HepG2 (cell line): ENCODE measurements around the gene BCL7A. TPM values are rescaled to one million over a fixed set of nuclear protein-coding genes. Genes with fewer than 3 reads are reported as not detected.
"Not testable (repeated sequence)": the region's sequence is repeated elsewhere in the genome, so short reads cannot be mapped to it uniquely, and the experiment has no call there.

Experiments
- ATAC-seq: fragments of 200-7000 bp; cut with Tn5 transposase; 3 replicates; pipeline ENCODE4 v1.9.1; 2020; ENCODE audit warnings: mild to moderate bottlenecking, moderate library complexity
- BruUV-seq: library from RNA; stranded (reverse); fragments of 400-500 nt; replicated peaks from 2 replicates; lab custom pipeline; 2021; lab: Mats Ljungman, UMichigan
- CTCF ChIA-PET: fragments of 300-600 bp; formaldehyde crosslinking; extraction: SDS; loops from one replicate; lab custom pipeline; 2021; ENCODE audit warnings: low total read pairs, inconsistent platforms, low intra/inter-chr PET ratio; lab: Yijun Ruan, JAX
- POLR2A ChIA-PET: fragments of 350-600 bp; sonication (Branson Sonifier 250); formaldehyde crosslinking; loops from one replicate; lab custom pipeline; 2020; ENCODE audit warnings: antibody characterized with exemption, inconsistent platforms; lab: Yijun Ruan, JAX
- DNase-seq: peaks from one replicate; pipeline ENCODE4 v3.0.0-alpha.2; 2015; ENCODE audit warnings: low spot score
- FAIRE-seq: peaks from 3 replicates; lab custom pipeline; 2011; peaks lifted over from hg19 to GRCh38; lab: Jason Lieb, UNC
- H2AFZ ChIP-seq: one replicate; pipeline ENCODE4 v1.6.1; 2011; ENCODE audit warnings: low read length, inconsistent platforms
- H3K27ac ChIP-seq: fragments of 300-600 bp; 3 replicates; pipeline ENCODE4 v1.8.0; 2011; ENCODE audit warnings: mixed run types, mild to moderate bottlenecking, mixed read lengths, low read length, inconsistent platforms; ENCODE audit not compliant: insufficient read depth; ENCODE audit errors: extremely low read length
- H3K27me3 ChIP-seq, 2 experiments: fragments of 200-600 bp in 1 of 2; 2 replicates in 1 of 2; 3 replicates in 1 of 2; pipeline versions ENCODE4 v1.6.0 to v1.8.0; 2011; ENCODE audit warnings: low read length in 2 of 2, mild to moderate bottlenecking in 2 of 2, moderate library complexity in 2 of 2, inconsistent platforms in 1 of 2; ENCODE audit not compliant: insufficient read depth in 2 of 2, control insufficient read depth in 1 of 2
- H3K36me3 ChIP-seq, 2 experiments: fragments of 200-600 bp in 1 of 2; replicated peaks in 1 of 2; 2 replicates in 1 of 2; 3 replicates in 1 of 2; pipeline versions ENCODE4 v1.5.1 to v1.8.0; 2011; ENCODE audit warnings: low read length in 2 of 2, inconsistent platforms in 1 of 2; ENCODE audit not compliant: insufficient read depth in 2 of 2, control insufficient read depth in 1 of 2
- H3K4me1 ChIP-seq: 2 replicates; pipeline ENCODE4 v1.5.1; 2012; ENCODE audit warnings: low read length, inconsistent platforms; ENCODE audit not compliant: insufficient read depth
- H3K4me2 ChIP-seq: 2 replicates; pipeline ENCODE4 v1.6.0; 2011; ENCODE audit warnings: low read depth, low read length, inconsistent platforms
- H3K4me3 ChIP-seq, 3 experiments: fragments of 200-600 bp in 1 of 3; sonication (generic), shearing (Covaris generic) in 1 of 3; replicated peaks in 1 of 3; 2 replicates each; pipeline ENCODE4 v1.5.1; 2011 to 2016; ENCODE audit warnings: low read length in 3 of 3, inconsistent platforms in 2 of 3, low read depth in 2 of 3, mild to moderate bottlenecking in 2 of 3, control low read depth in 1 of 3, mixed read lengths in 1 of 3; ENCODE audit not compliant: insufficient read depth in 1 of 3
- H3K79me2 ChIP-seq: one replicate; pipeline ENCODE4 v1.6.1; 2011; ENCODE audit warnings: low read length, inconsistent platforms; ENCODE audit not compliant: insufficient read depth
- H3K9ac ChIP-seq: 2 replicates; pipeline ENCODE4 v1.6.0; 2011; ENCODE audit warnings: mild to moderate bottlenecking, low read depth, low read length, inconsistent platforms; ENCODE audit not compliant: insufficient read depth
- H3K9me3 ChIP-seq: 2 replicates; pipeline ENCODE4 v1.5.1; 2012; ENCODE audit warnings: mild to moderate bottlenecking, low read length
- H4K20me1 ChIP-seq: 2 replicates; pipeline ENCODE4 v1.6.0; 2011; ENCODE audit warnings: inconsistent platforms, mild to moderate bottlenecking, low read length, moderate library complexity; ENCODE audit not compliant: insufficient read depth
- ARID2 ChIP-seq: sonication (generic); formaldehyde crosslinking; IDR thresholded peaks from 2 replicates; pipeline ENCODE4 v1.8.1; 2022; ENCODE audit warnings: mild to moderate bottlenecking, missing genetic modification reagents, borderline replicate concordance
- CBX1 ChIP-seq: IDR thresholded peaks from one replicate; pipeline ENCODE4 v1.6.1; 2016; ENCODE audit warnings: antibody characterized with exemption, low read depth
- ZBTB38 ChIP-seq: sonication (generic); formaldehyde crosslinking; IDR thresholded peaks from 2 replicates; pipeline ENCODE4 v1.5.1; 2020; ENCODE audit warnings: mild to moderate bottlenecking, missing genetic modification reagents
- ZNF121 ChIP-seq: sonication (generic); formaldehyde crosslinking; IDR thresholded peaks from 2 replicates; pipeline ENCODE4 v1.5.0; 2020; ENCODE audit warnings: mild to moderate bottlenecking, missing genetic modification reagents
- ZNF552 ChIP-seq: sonication (generic); formaldehyde crosslinking; IDR thresholded peaks from 2 replicates; pipeline ENCODE4 v1.9.0; 2022; ENCODE audit warnings: missing genetic modification reagents, mild to moderate bottlenecking, borderline replicate concordance
- WGBS: methylation state at CpG from one replicate; pipeline ENCODE4 v1.1.6; 2017; ENCODE audit warnings: low lambda C conversion rate; 5-methylcytosine and 5-hydroxymethylcytosine counted together
- in situ Hi-C: cut with HindIII; loops from 2 replicates; pipeline ENCODE4 v1.10.0; 2017; ENCODE audit warnings: low pct_unique_long_range_greater_than_20kb; ENCODE audit not compliant: extremely low pct_ligation_motif_present
- intact Hi-C: fragments of 100-400 bp; cut with micrococcal nuclease; formaldehyde crosslinking; loops from one replicate; pipeline ENCODE4 v1.10.0; 2022; ENCODE audit not compliant: unreplicated experiment
- polyA plus RNA-seq, 8 experiments: library from polyadenylated mRNA; depleted of rRNA in 3 of 8; stranded (reverse) in 7 of 8; unstranded in 1 of 8; fragments of >200 nt; fragmentation: Illumina TruSeq in 4 of 8; extraction: Trizol in 4 of 8; gene quantifications; 2 replicates each; pipeline versions ENCODE4 v1.2.1 to v1.2.3, GENCODE V29; 2011 to 2016; ENCODE audit warnings: low read depth in 4 of 8, missing spikeins in 1 of 8, mixed read lengths in 1 of 8; ENCODE audit not compliant: insufficient read depth in 1 of 8
- total RNA-seq, 5 experiments: library from RNA; depleted of rRNA; stranded (reverse); fragments of >200 nt; fragmentation: Illumina TruSeq; extraction: Trizol; gene quantifications; 2 replicates each; pipeline ENCODE4 v1.2.3, GENCODE V29; 2016; ENCODE audit warnings: low read depth in 1 of 5
- TF ChIP-seq, protein P1 (sequence below): sonication (generic); formaldehyde crosslinking; conservative IDR thresholded peaks from 2 replicates; pipeline ENCODE4 v1.4.0; 2020; ENCODE audit warnings: missing genetic modification reagents
- TF ChIP-seq, protein P2 (sequence below): sonication (generic); formaldehyde crosslinking; IDR thresholded peaks from 2 replicates; pipeline ENCODE4 v1.5.0; 2020; ENCODE audit warnings: mild to moderate bottlenecking, missing genetic modification reagents

The BCL7A gene
- total and polyA plus RNA-seq, 2 of the 13 experiments (the other 11 are each of a cell fraction or from before 2014, with no cell fraction given) = 4.1 to 6.2 TPM

DNA sequence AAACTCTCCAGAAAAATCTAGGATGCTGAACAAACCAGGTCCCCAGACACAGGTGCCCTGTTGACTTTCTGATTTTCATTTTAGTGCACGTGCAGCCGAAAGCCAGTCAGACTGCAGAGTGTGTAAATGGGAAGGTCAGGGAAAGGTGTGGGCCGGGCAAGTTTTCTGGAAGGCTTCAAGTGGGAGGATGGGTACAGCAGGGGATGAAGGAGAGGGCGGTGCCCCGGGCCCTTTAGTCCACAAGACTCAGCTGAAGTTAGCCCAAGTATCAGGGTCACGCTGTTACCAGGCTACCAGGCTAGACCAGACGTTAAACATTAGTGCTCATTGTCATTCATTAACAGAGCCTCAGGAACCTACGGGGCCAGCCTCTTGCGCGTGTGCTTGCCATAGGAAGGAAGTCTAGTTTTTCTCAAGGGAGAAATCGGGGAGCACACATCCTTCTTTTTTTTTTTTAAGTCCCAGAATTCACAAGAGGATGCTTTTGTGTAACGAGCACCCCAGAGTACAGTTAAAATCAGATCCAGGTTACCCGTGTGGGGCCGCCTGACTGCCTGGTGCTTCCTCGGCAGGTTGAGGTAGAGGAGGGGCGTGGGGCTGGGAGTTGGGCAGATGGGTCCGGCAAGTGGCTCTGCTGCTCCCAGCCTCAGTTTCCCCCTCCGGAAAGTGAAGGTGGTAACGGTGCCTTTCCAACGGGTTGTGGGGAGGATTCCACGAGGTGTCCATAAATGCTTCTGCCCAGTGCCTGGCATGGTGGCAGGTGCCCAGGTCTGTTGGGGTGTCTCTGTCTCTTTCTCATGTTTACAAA is 19.1 kb downstream of the BCL7A start (continued):
- TF ChIP-seq ARID2 (CRISPR knock-in tag) (no peak), ZNF552 (CRISPR knock-in tag) (no peak), ZBTB38 (CRISPR knock-in tag) (no peak), CBX1 (no peak)
- TF ChIP-seq, protein P1, sequence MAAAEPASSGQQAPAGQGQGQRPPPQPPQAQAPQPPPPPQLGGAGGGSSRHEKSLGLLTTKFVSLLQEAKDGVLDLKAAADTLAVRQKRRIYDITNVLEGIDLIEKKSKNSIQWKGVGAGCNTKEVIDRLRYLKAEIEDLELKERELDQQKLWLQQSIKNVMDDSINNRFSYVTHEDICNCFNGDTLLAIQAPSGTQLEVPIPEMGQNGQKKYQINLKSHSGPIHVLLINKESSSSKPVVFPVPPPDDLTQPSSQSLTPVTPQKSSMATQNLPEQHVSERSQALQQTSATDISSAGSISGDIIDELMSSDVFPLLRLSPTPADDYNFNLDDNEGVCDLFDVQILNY (CRISPR knock-in tag) = no peak

DNA sequence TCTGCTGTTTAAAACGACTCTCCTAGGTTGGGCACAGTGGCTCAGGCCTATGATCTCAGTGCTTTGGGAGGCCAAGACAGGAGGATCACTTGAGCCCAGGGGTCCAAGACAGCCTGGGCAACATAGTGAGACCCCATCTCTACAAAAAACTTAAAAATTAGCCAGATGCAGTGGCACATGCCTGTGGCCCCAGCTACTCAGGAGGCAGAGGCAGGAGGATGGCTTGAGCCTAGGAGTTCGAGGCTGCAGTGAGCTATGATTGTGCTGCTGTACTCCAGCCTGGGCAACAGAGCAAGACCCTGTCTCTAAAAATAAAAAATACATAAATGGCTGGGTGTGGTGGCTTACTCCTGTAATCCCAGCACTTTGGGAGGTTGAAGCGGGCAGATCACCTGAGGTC is 19.8 kb downstream of the BCL7A start:
- Histone ChIP-seq H3K27ac (peak overlapping the region; percentile 23), H3K36me3 (peaks cover 7 to 10% of the 10 kb centered on the region in 2 experiments; a peak in 4 of 5 replicates), H3K4me1 (peaks cover 23% of the 10 kb centered on the region), H3K4me2 (peak overlapping the region; percentile 59; the same call in 1 of the 2 replicates)
- H3K9me3 ChIP-seq, FAIRE-seq, in situ Hi-C loops, BruUV-seq, H3K27me3 ChIP-seq, H3K4me3 ChIP-seq, intact Hi-C loops, H3K79me2 ChIP-seq, H3K9ac ChIP-seq, H4K20me1 ChIP-seq, H2AFZ ChIP-seq, DNase-seq, ATAC-seq, CTCF ChIA-PET: not testable (repeated sequence)
- WGBS = 96% methylated on average over 2 of the region's 3 CpGs
- POLR2A ChIA-PET = interaction anchor here (1.3 kb wide), 1 partner anchor 10 kb away, joined by 3 read pairs; no protein-coding TSS in a partner anchor
- peak; percentile 87 for TF ChIP-seq ZNF121 (CRISPR knock-in tag)
- TF ChIP-seq, protein P2, sequence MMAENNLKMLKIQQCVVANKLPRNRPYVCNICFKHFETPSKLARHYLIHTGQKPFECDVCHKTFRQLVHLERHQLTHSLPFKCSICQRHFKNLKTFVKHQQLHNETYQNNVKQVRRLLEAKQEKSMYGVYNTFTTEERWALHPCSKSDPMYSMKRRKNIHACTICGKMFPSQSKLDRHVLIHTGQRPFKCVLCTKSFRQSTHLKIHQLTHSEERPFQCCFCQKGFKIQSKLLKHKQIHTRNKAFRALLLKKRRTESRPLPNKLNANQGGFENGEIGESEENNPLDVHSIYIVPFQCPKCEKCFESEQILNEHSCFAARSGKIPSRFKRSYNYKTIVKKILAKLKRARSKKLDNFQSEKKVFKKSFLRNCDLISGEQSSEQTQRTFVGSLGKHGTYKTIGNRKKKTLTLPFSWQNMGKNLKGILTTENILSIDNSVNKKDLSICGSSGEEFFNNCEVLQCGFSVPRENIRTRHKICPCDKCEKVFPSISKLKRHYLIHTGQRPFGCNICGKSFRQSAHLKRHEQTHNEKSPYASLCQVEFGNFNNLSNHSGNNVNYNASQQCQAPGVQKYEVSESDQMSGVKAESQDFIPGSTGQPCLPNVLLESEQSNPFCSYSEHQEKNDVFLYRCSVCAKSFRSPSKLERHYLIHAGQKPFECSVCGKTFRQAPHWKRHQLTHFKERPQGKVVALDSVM (CRISPR knock-in tag) = peak; percentile 72
